Activated CD4-positive, alpha-beta memory T cell treated with anti-CD3 and anti-CD28 coated beads, Interleukin-2, amount 10 ng/mL, durations not matched to agents 7 days and 5 days (primary cell): ENCODE data around the gene FHOD3. TPM values are rescaled to one million over a fixed set of nuclear protein-coding genes. Genes with fewer than 3 reads are reported as not detected.

Experiments
- CTCF ChIA-PET: fragments of 350-600 bp; sonication (Branson Sonifier 250); formaldehyde crosslinking; loops from one replicate; lab custom pipeline; 2021; ENCODE audit warnings: antibody characterized with exemption, inconsistent platforms; lab: Charles Lee
- POLR2A ChIA-PET: fragments of 350-600 bp; sonication (Branson Sonifier 250); formaldehyde crosslinking; loops from one replicate; lab custom pipeline; 2021; ENCODE audit warnings: antibody characterized with exemption; lab: Charles Lee
- DNase-seq: peaks from one replicate; pipeline ENCODE4 v3.0.0-alpha.2; 2020
- H3K27ac Mint-ChIP-seq: one replicate; pipeline ENCODE4 v1.8.0; 2021; ENCODE audit warnings: mild to moderate bottlenecking, mixed read lengths
- H3K27me3 Mint-ChIP-seq: one replicate; pipeline ENCODE4 v1.8.0; 2021; ENCODE audit warnings: mixed read lengths
- H3K36me3 Mint-ChIP-seq: one replicate; pipeline ENCODE4 v1.8.0; 2021; ENCODE audit warnings: low read depth, mixed read lengths
- H3K4me1 Mint-ChIP-seq: one replicate; pipeline ENCODE4 v1.8.0; 2021; ENCODE audit warnings: mixed read lengths
- H3K4me3 Mint-ChIP-seq: one replicate; pipeline ENCODE4 v1.8.0; 2021; ENCODE audit warnings: mild to moderate bottlenecking, mixed read lengths
- H3K9me3 Mint-ChIP-seq: one replicate; pipeline ENCODE4 v1.8.0; 2021; ENCODE audit warnings: mixed read lengths
- total RNA-seq, 2 experiments: library from RNA; stranded (reverse); gene quantifications; one replicate each; pipeline ENCODE4 v1.2.3, GENCODE V29; 2021

The FHOD3 gene
- total RNA-seq, 2 experiments from 2014 or later = not detected

DNA sequence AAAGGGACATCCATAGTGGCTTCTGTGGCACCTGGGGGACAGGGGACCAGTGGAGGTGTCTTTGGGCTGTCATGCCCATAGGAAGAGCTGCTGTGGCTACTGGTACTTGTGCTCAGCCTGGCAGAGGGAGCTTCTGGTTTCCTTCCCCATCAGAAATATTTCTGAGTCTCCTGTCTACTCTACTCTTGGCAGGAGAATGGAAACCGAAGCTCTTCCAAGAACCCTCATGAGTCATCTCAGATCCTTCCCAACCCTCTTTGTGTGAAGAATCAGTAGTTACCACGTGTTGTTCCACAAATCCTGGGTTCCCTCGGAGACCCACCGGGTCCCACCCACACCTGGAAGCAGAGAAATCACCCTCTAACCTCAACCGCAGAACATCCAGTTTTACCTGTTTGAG, 234.9 kb downstream of the FHOD3 start:
- H3K4me1 Mint-ChIP-seq = peaks cover 6% of the 10 kb centered on the region
- no peak overlapping the region for H3K4me3 Mint-ChIP-seq
- POLR2A ChIA-PET = no interaction called here
- peaks cover 3% of the 10 kb centered on the region for H3K27me3 Mint-ChIP-seq
- CTCF ChIA-PET = no interaction called here
- no peaks in the 10 kb centered on the region for H3K9me3 Mint-ChIP-seq
- H3K27ac Mint-ChIP-seq = no peak overlapping the region
- no peak for DNase-seq
- H3K36me3 Mint-ChIP-seq = no peaks in the 10 kb centered on the region

DNA sequence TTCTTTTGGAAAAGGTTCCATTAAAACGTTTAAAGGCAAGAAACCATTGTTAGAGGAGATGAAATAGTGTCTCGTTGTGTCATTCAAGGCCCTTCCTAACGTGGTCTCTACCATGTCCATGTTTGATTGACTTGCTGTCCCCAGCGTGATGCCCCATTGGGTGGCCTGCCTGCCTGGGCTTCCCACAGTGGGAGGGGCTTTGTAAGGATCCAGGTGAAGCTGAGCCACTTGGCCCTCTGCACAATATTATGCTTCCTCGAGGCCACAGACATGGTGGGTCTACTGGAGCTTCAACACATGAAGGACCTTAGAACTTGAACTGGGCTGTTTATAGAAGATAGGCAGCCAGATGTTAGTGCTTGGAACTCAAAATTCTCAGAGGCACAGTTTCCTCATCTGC, 235.3 kb downstream of the FHOD3 start:
- Mint-ChIP-seq H3K4me1 (peaks cover 6% of the 10 kb centered on the region), H3K27me3 (peaks cover 3% of the 10 kb centered on the region)

DNA sequence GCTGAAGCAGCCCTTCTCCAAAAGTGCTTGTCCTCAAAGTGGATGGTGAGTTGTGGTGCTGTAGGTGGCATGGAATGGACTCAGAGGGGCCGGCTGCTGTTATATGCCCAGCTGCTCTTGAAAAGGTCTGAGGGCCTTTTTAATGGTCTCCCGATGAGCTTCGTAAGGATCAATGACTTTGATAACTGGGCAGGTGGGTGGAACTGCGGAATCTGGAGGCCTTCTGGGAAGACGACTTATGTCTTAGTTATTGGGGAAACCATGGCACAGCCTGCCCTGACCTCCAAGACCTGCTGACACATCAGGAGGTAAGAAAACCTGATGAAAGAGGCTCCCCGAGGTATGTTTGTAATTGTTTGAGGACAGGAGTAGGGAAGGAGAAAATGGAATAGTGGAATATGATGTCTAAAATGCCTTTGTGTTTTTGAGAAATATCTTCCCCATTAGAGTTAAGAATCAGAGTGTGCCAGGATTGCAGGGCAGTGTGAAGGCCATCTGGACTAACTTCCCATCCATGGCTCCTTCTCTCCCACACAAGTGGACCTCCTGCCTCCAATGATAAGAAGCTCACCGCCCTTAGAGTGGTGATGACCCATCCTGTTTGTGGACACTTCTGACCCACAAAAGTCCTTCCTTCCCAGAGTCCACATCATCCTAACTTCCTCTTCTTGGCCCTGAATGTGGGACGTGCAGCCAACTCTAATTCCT, 236.1 kb downstream of the FHOD3 start:
- H3K27ac Mint-ChIP-seq = no peak overlapping the region
- CTCF ChIA-PET = interaction anchor here (1.2 kb wide), 1 partner anchor 39 kb away, joined by 3 read pairs; no protein-coding TSS in a partner anchor

More for the DNA sequence above, 235.3 kb downstream of the FHOD3 start:
- no peak for DNase-seq
- H3K9me3 Mint-ChIP-seq = no peaks in the 10 kb centered on the region
- no peak overlapping the region for H3K27ac Mint-ChIP-seq
- ChIA-PET POLR2A (no interaction called here), CTCF (no interaction called here)
- H3K4me3 Mint-ChIP-seq = no peak overlapping the region
- no peaks in the 10 kb centered on the region for H3K36me3 Mint-ChIP-seq

DNA sequence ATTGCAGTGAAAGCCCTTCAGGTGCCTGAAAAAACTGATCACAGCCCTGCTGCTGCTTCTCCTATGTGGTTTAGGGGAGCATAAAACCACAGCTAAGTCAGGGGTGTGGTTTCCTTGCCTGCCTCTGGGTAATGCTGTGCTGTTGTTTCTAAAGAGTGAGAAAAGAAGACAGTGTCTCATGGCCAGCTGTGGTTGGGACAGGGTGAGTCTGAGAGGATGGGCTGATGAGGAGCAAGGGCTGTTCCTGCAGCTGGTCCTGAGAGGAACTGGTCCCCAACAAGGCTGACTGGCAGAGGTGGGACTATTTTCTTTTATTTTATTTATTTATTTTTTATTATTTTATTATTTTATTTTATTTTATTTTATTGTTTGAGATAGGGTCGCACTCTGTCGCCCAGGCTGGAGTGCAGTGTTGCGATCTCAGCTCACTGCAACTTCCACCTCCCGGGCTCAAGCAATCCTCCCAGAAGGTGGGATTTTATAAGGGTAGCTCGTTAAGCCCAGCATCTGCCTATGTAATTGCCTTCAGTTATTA, 236.7 kb downstream of the FHOD3 start:
- CTCF ChIA-PET = interaction anchor here (0.6 to 1.2 kb wide), 2 partner anchors 16 to 38 kb away, joined by 3 read pairs; no protein-coding TSS in a partner anchor
- DNase-seq = no peak
- no peaks in the 10 kb centered on the region for H3K9me3 Mint-ChIP-seq
- H3K4me3 Mint-ChIP-seq = no peak overlapping the region
- H3K36me3 Mint-ChIP-seq = no peaks in the 10 kb centered on the region
- POLR2A ChIA-PET = no interaction called here
- H3K4me1 Mint-ChIP-seq = peaks cover 6% of the 10 kb centered on the region
- H3K27ac Mint-ChIP-seq = no peak overlapping the region
- peaks cover 3% of the 10 kb centered on the region for H3K27me3 Mint-ChIP-seq

More for the DNA sequence above, 236.1 kb downstream of the FHOD3 start:
- Mint-ChIP-seq H3K36me3 (no peaks in the 10 kb centered on the region), H3K4me1 (peaks cover 6% of the 10 kb centered on the region), H3K9me3 (no peaks in the 10 kb centered on the region), H3K4me3 (no peak overlapping the region), H3K27me3 (peaks cover 3% of the 10 kb centered on the region)
- POLR2A ChIA-PET = no interaction called here
- DNase-seq = no peak

DNA sequence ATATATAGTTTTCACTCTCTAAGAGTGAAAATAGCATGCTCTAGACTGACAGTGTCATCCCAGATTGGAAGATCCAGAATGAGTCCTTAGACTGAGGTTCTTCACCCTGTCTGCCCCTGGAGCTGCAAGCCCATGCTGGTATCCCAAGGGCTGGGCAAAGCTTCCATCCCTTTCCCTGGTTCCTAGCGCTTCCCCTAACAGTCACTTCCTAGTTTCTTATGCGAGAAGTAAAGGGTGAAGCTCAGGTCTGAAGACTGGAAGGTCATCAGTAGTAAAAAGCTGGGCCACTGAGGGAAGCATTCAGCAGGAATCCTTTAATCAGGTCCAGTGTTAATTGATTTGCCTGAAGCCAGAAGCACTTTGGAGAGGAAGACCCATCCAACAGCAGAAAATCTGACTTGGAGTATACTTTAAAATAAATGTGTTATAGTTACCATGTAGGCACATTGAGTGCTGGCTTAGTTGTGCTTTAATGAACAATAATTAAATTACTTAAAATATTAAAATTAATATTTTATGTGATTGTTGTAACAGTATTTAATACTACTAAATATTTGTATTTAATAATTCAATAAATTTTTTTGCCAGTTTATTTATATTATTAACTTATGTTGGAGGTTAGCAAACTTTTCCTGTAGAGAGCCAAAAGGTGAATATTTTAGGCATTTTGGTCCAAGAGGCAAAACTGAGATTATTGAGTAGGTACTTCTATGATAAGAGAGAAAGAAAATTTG, 237.9 kb downstream of the FHOD3 start:
- no peaks in the 10 kb centered on the region for H3K9me3 Mint-ChIP-seq
- H3K4me1 Mint-ChIP-seq = peaks cover 6% of the 10 kb centered on the region
- peaks cover 3% of the 10 kb centered on the region for H3K27me3 Mint-ChIP-seq
- POLR2A ChIA-PET = no interaction called here
- H3K36me3 Mint-ChIP-seq = no peaks in the 10 kb centered on the region
- H3K27ac Mint-ChIP-seq = no peak overlapping the region
- no peak overlapping the region for H3K4me3 Mint-ChIP-seq
- CTCF ChIA-PET = no interaction called here
- no peak for DNase-seq

DNA sequence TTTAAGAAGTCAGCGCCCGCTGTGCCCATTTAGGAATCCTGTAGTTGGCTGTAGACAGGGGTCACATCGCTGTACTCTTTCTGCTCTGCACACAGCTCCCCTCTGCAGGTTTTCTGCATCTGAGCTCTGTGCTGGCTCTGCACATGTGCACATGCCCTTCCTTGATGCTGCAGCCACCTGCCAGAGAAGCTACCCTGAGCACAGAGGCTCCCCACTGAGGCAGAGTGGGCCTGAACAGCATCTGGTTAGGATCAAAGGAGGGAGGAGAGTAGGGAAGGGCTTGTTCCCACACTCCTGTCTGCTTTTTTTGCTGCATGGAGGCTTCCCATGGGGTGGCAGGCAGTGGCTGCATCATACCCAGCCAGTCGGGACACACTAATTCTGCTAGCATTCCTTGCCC, 238.9 kb downstream of the FHOD3 start:
- no peak overlapping the region for H3K27ac Mint-ChIP-seq
- ChIA-PET CTCF (no interaction called here), POLR2A (no interaction called here)
- no peaks in the 10 kb centered on the region for H3K9me3 Mint-ChIP-seq
- H3K36me3 Mint-ChIP-seq = no peaks in the 10 kb centered on the region
- H3K4me1 Mint-ChIP-seq = peaks cover 6% of the 10 kb centered on the region
- no peak overlapping the region for H3K4me3 Mint-ChIP-seq
- no peak for DNase-seq
- H3K27me3 Mint-ChIP-seq = peaks cover 3% of the 10 kb centered on the region

DNA sequence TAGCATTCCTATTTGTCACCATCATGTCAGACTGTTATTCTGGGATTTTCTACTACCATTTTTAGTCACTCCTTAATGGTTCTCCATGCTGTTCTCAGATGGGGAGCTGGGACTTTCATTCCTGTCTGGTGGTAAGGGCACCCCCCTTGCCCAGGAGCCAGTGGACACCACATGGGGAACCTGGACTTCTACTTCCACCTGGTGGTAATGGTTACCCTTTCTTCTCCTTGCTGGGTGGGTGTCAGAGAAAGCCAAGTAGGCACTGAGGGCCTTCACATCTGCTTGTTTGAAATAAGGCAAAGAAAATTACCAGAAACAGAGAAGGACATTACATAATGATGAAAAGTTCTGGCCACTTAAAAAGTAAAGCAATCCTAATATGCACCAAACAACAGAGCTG, 239.8 kb downstream of the FHOD3 start:
- CTCF ChIA-PET = no interaction called here

DNA sequence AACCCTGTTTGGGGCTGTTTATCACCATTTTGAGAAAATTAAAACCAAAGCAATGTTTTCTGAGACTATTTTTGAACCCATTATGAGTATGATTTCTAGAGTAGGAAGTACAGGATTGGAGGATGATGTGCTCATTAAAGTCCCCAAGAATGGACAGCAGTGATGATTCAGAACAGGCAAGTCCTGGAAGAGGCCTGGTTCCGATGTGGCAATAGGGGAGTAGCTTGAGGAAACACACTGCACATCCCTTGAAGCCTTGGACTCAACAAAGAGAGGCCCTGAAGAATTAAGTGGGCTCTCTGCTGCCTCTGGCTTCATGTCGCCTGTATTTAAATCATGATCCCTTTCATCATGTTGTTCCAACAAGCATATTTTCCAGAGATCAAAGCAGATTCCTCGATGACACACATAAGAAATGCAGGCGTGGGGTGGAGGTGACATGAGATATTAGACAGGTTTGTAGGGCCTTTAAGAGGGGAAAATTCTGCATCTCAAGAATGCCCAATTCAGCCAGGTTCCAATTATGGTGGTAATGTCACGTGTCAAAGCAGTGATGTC, 242.2 kb downstream of the FHOD3 start:
- no peak overlapping the region for H3K4me3 Mint-ChIP-seq
- no peak for DNase-seq
- no peaks in the 10 kb centered on the region for H3K4me1 Mint-ChIP-seq
- peaks cover 3% of the 10 kb centered on the region for H3K27me3 Mint-ChIP-seq
- H3K36me3 Mint-ChIP-seq = no peaks in the 10 kb centered on the region
- POLR2A ChIA-PET = no interaction called here
- CTCF ChIA-PET = no interaction called here
- no peak overlapping the region for H3K27ac Mint-ChIP-seq
- H3K9me3 Mint-ChIP-seq = no peaks in the 10 kb centered on the region

More for the DNA sequence above, 239.8 kb downstream of the FHOD3 start:
- H3K27me3 Mint-ChIP-seq = peaks cover 3% of the 10 kb centered on the region
- no peak overlapping the region for H3K4me3 Mint-ChIP-seq
- H3K27ac Mint-ChIP-seq = no peak overlapping the region
- POLR2A ChIA-PET = no interaction called here
- peaks cover 6% of the 10 kb centered on the region for H3K4me1 Mint-ChIP-seq
- no peaks in the 10 kb centered on the region for H3K9me3 Mint-ChIP-seq
- H3K36me3 Mint-ChIP-seq = no peaks in the 10 kb centered on the region
- no peak for DNase-seq

DNA sequence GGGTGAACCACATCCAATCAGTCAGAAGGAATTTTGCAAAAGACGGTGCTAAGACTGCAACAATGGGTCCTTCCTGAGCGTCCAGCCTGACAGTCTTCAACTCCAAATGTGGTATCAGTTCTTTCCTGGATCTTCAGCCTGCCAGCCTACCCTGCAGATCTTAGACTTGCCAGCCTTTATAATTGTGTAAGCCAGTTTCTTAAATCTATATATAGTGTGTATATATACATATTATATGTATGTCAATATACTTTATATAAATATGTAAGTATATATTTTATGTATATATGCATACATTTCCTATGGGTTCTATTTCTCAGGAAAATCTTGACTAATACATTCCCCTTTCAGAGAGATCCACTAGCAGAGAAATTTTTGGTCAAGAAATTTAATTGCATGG, 245.5 kb downstream of the FHOD3 start:
- DNase-seq = no peak
- Mint-ChIP-seq H3K9me3 (no peaks in the 10 kb centered on the region), H3K27ac (no peak overlapping the region), H3K4me1 (no peaks in the 10 kb centered on the region), H3K27me3 (no peaks in the 10 kb centered on the region), H3K36me3 (no peaks in the 10 kb centered on the region), H3K4me3 (no peak overlapping the region)
- ChIA-PET CTCF (no interaction called here), POLR2A (no interaction called here)

DNA sequence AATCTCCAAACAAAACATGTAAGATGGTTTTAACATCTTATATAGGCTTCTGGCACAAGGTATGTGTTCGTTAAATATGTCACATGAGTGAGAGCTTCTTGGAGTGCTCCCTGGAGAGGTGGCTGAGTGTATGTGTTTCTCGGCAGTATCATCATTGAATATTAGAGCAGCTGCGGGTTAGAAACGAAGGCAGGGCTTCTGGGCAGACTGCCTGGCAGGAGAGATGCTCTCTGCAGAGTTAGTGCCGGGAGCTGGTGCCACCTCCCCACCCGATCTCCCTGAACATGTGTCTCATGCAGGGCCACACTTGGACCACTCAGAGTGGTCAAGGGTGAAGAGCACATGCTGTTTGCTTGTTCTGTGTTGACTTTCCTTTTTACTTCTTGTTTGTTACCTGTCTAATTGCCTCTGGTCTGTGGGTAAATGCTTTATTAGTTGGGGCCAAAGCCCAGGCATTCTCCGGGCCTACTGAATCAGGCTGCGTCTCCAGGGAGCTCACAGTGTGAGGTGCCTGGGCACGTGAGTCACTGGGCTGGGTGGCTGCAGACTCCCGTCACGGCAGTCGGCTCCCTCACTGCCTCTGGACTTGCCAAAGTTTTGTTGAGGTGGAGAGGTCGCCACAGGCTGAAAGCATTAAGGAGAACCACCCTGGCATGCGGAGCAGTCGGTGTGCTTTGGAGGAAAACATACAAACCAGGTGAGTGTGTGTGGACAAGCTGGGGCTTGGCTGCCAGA, 246.6 kb downstream of the FHOD3 start:
- Mint-ChIP-seq H3K9me3 (no peaks in the 10 kb centered on the region), H3K4me3 (no peak overlapping the region), H3K36me3 (no peaks in the 10 kb centered on the region), H3K4me1 (no peaks in the 10 kb centered on the region), H3K27ac (no peak overlapping the region), H3K27me3 (no peaks in the 10 kb centered on the region)
- CTCF ChIA-PET = no interaction called here
- POLR2A ChIA-PET = no interaction called here
- no peak for DNase-seq

DNA sequence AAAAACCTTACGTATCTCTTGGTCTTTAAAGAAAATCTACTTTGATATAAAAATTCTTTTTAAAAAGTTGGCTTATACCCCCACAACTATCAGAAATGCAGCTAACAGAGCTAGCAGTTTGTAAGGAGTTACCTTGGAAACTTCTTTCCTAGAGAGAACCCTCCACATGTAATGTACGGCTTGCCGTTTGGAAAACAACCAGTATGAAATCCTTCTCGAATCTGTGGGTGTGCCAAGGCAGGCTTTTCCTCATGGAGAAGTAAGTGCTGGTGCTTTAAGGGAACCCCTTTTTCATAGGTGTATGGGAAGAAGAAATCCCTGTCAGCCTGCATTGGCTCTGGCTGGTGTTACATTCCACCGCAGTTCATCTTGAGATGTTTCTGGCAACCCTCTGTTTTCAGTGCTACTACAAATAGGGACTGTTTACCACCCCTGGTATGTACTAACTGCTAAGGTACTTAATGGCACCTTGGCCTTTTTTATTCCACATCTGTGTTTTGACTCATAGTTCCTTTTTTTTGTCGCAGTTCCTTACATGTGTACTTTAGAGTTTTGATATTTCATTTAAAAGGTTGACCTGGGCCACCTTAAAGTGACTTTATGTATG, 248.4 kb downstream of the FHOD3 start:
- no peak for DNase-seq
- CTCF ChIA-PET = no interaction called here
- Mint-ChIP-seq H3K36me3 (no peaks in the 10 kb centered on the region), H3K4me3 (no peak overlapping the region), H3K4me1 (no peaks in the 10 kb centered on the region), H3K27ac (no peak overlapping the region), H3K9me3 (no peaks in the 10 kb centered on the region), H3K27me3 (no peaks in the 10 kb centered on the region)
- POLR2A ChIA-PET = no interaction called here

DNA sequence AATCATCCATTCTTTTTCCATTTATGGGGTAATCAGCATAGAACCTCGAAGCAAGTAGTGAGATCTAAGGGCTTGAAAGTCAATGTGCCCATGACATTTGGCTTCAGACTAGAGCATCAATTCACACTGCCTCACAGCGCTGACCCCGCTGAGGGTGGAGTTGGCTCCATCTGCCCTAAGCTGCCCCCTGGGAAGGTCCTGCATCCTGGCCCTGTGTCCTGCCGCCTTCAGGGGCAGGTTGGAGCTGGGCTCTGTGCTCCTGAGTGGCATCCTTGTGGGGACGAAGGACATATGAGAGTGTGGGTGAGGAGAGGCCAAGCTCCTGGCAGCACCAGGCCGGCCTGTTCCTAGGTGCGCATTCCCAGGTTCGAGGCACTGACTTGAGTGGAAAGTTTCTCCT, 249.4 kb downstream of the FHOD3 start:
- H3K9me3 Mint-ChIP-seq = no peaks in the 10 kb centered on the region
- H3K36me3 Mint-ChIP-seq = no peaks in the 10 kb centered on the region
- CTCF ChIA-PET = no interaction called here
- DNase-seq = no peak
- H3K4me1 Mint-ChIP-seq = no peaks in the 10 kb centered on the region
- POLR2A ChIA-PET = no interaction called here
- no peak overlapping the region for H3K27ac Mint-ChIP-seq
- H3K27me3 Mint-ChIP-seq = no peaks in the 10 kb centered on the region
- H3K4me3 Mint-ChIP-seq = no peak overlapping the region
